Thyroid gland (tissue), 4 donors: ENCODE results near the gene ACBD4.

Experiments
- POLR2A ChIP-seq, 2 donors: fragments of 450-650 bp; IDR thresholded peaks; one replicate each; pipeline ENCODE4 v1.6.1; 2017; ENCODE audit warnings: antibody characterized with exemption in 2 of 2, mild to moderate bottlenecking in 2 of 2, moderate library complexity in 1 of 2
- TF ChIP-seq, protein P1 (sequence below), 6 experiments: fragments of 200-600 bp in 3 of 6; fragments of 450-650 bp in 3 of 6; sonication (generic) in 3 of 6; IDR thresholded peaks; one replicate each; pipeline ENCODE4 v1.5.1; 2016 to 2019; ENCODE audit warnings: antibody characterized with exemption in 6 of 6, mild to moderate bottlenecking in 2 of 6, inconsistent platforms in 1 of 6, moderate library complexity in 1 of 6

- TF ChIP-seq, protein P1, sequence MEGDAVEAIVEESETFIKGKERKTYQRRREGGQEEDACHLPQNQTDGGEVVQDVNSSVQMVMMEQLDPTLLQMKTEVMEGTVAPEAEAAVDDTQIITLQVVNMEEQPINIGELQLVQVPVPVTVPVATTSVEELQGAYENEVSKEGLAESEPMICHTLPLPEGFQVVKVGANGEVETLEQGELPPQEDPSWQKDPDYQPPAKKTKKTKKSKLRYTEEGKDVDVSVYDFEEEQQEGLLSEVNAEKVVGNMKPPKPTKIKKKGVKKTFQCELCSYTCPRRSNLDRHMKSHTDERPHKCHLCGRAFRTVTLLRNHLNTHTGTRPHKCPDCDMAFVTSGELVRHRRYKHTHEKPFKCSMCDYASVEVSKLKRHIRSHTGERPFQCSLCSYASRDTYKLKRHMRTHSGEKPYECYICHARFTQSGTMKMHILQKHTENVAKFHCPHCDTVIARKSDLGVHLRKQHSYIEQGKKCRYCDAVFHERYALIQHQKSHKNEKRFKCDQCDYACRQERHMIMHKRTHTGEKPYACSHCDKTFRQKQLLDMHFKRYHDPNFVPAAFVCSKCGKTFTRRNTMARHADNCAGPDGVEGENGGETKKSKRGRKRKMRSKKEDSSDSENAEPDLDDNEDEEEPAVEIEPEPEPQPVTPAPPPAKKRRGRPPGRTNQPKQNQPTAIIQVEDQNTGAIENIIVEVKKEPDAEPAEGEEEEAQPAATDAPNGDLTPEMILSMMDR (IDR thresholded peaks at IDR 0.05): no peak
- TF ChIP-seq POLR2A (IDR thresholded peaks at IDR 0.05): no peak
Observed at GRCh38 chr17:45175759-45176115, 40.2 kb downstream of the ACBD4 start.
